D721Med (cell line): ENCODE measurements around the gene CCNA2.

Experiments
- DNase-seq: peaks from one replicate; pipeline ENCODE4 v3.0.0; 2011; ENCODE audit warnings: low spot score; ENCODE audit not compliant: insufficient read length
- FAIRE-seq: peaks from 2 replicates; lab custom pipeline; 2011; peaks lifted over from hg19 to GRCh38; lab: Jason Lieb, UNC
- CTCF ChIP-seq: IDR thresholded peaks from 2 replicates; pipeline ENCODE4 v1.5.1; 2012; ENCODE audit warnings: mild to moderate bottlenecking, control low read depth; ENCODE audit not compliant: insufficient read depth; ENCODE audit errors: missing control alignments

The CCNA2 gene

DNA sequence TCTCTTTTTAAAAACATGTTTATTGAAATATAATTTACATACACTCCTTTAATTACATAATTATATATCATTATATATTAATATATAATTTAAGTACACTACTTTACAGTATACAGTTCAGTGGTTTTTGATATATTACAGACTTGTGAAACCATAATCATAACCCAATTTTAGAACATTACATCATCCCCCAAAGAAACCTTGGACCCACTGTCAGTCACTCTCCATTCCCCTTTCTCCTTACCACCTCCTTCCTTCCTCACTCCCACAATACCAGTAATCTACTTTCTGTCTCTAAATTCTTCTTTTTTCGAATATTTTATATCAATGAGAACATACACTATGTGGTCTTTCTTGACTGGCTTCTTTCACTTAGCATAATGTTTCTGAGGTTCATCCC, 40.5 kb downstream of the CCNA2 start:
- DNase-seq: no peak
- TF ChIP-seq CTCF: no peak
- FAIRE-seq: no peak

GRCh38 chr4:121778991-121779628, 44.6 kb downstream of the CCNA2 start:
- DNase-seq: no peak
- FAIRE-seq: no peak
- no peak for TF ChIP-seq CTCF

- TF ChIP-seq CTCF: no peak
- FAIRE-seq: no peak
- DNase-seq: no peak
These were observed 46.1 kb downstream of the CCNA2 start for GRCh38 chr4:121777625-121778024.

- DNase-seq: no peak
- no peak for FAIRE-seq
- TF ChIP-seq CTCF: no peak
These were observed 46.9 kb downstream of the CCNA2 start for GRCh38 chr4:121776610-121777401.

- no peak for DNase-seq
- TF ChIP-seq CTCF: no peak
- no peak for FAIRE-seq
These were observed 49.8 kb downstream of the CCNA2 start for GRCh38 chr4:121773883-121774282.

DNA sequence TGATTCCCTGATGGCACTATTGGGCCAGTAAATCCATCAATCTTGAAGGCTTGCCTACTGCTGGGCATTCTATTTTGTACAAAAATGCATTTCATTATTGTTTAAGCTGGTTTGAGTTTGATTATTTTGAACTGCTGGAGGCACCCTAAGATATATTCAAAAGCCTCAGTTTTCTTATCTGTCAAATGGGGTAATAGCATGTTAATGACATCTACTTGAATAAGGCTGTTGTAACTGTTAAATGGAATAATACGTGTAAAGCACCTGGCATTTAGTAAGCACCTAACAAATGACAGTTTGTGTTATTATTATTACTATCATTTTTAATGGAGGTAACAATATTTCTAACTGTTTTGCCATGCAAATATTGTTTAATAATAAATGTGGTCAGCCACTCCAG, 51.8 kb downstream of the CCNA2 start:
- DNase-seq: no peak
- TF ChIP-seq CTCF: no peak

GRCh38 chr4:121769341-121769740, 54.3 kb downstream of the CCNA2 start:
- TF ChIP-seq CTCF: no peak
- DNase-seq: no peak
- no peak for FAIRE-seq

More for the DNA sequence above, 51.8 kb downstream of the CCNA2 start:
- no peak for FAIRE-seq
